Dendritic cell treated with granulocyte-macrophage colony-stimulating factor and Interleukin-4, amounts not matched to agents 40 ng/mL and 50 ng/mL, for 4 days (primary cell): ENCODE measurements around the gene RARG.
"Not testable (repeated sequence)": the region's sequence is repeated elsewhere in the genome, so short reads cannot be mapped to it uniquely, and the experiment has no call there.

Experiments
- H3K27ac Mint-ChIP-seq: one replicate; pipeline ENCODE4 v1.8.0; 2022; ENCODE audit warnings: mild to moderate bottlenecking, mixed read lengths
- H3K27me3 Mint-ChIP-seq: one replicate; pipeline ENCODE4 v1.8.0; 2022; ENCODE audit warnings: mild to moderate bottlenecking, mixed read lengths
- H3K36me3 Mint-ChIP-seq: one replicate; pipeline ENCODE4 v1.8.0; 2022; ENCODE audit warnings: low read depth, mixed read lengths
- H3K4me1 Mint-ChIP-seq: one replicate; pipeline ENCODE4 v1.8.0; 2022; ENCODE audit warnings: low read depth, mixed read lengths
- H3K4me3 Mint-ChIP-seq: one replicate; pipeline ENCODE4 v1.8.0; 2022; ENCODE audit warnings: mild to moderate bottlenecking, moderate library complexity, mixed read lengths
- H3K9me3 Mint-ChIP-seq: one replicate; pipeline ENCODE4 v1.8.0; 2022; ENCODE audit warnings: mixed read lengths
- intact Hi-C: fragments of 100-400 bp; cut with micrococcal nuclease; formaldehyde crosslinking; loops from one replicate; pipeline ENCODE4 v1.15.0; 2022

The RARG gene

GRCh38 chr12:53176750-53177149 lies 55.3 kb downstream of the RARG start:
- H3K36me3 Mint-ChIP-seq = peaks cover 30% of the 10 kb centered on the region
- H3K9me3 Mint-ChIP-seq = no peaks in the 10 kb centered on the region
- no peak overlapping the region for H3K4me3 Mint-ChIP-seq
- no peak overlapping the region for H3K27ac Mint-ChIP-seq
- no peaks in the 10 kb centered on the region for H3K27me3 Mint-ChIP-seq
- H3K4me1 Mint-ChIP-seq = peaks cover 31% of the 10 kb centered on the region
- intact Hi-C loops = no loop called here

GRCh38 chr12:53174881-53175491 lies 57.0 kb downstream of the RARG start:
- Mint-ChIP-seq H3K36me3 (peaks cover 33% of the 10 kb centered on the region), H3K27ac (no peak overlapping the region), H3K27me3 (no peaks in the 10 kb centered on the region), H3K4me3 (no peak overlapping the region), H3K4me1 (peaks cover 27% of the 10 kb centered on the region), H3K9me3 (no peaks in the 10 kb centered on the region)
- intact Hi-C loops = loop anchor here (1.0 kb wide), 1 partner anchor 22 kb away; no protein-coding TSS in a partner anchor

- Mint-ChIP-seq H3K4me1 (peaks cover 16% of the 10 kb centered on the region), H3K27me3 (no peaks in the 10 kb centered on the region), H3K4me3 (no peak overlapping the region), H3K9me3 (no peaks in the 10 kb centered on the region), H3K36me3 (peaks cover 39% of the 10 kb centered on the region), H3K27ac (no peak overlapping the region)
- intact Hi-C loops = no loop called here
Measured at GRCh38 chr12:53173085-53173715, 58.8 kb downstream of the RARG start.

- Mint-ChIP-seq H3K9me3 (no peaks in the 10 kb centered on the region), H3K27ac (no peak overlapping the region), H3K4me1 (peaks cover 16% of the 10 kb centered on the region), H3K36me3 (peaks cover 39% of the 10 kb centered on the region), H3K4me3 (no peak overlapping the region), H3K27me3 (no peaks in the 10 kb centered on the region)
- intact Hi-C loops = no loop called here
Measured at GRCh38 chr12:53172352-53172751, 59.7 kb downstream of the RARG start.

GRCh38 chr12:53171725-53172329 lies 60.2 kb downstream of the RARG start:
- intact Hi-C loops = no loop called here
- Mint-ChIP-seq H3K4me1 (peaks cover 16% of the 10 kb centered on the region), H3K9me3 (no peaks in the 10 kb centered on the region), H3K4me3 (no peak overlapping the region), H3K36me3 (peaks cover 39% of the 10 kb centered on the region), H3K27ac (no peak overlapping the region), H3K27me3 (no peaks in the 10 kb centered on the region)

GRCh38 chr12:53170876-53171724 lies 60.9 kb downstream of the RARG start:
- Mint-ChIP-seq H3K4me3 (no peak overlapping the region), H3K36me3 (peaks cover 39% of the 10 kb centered on the region), H3K27ac (no peak overlapping the region), H3K9me3 (no peaks in the 10 kb centered on the region), H3K4me1 (peaks cover 16% of the 10 kb centered on the region), H3K27me3 (no peaks in the 10 kb centered on the region)
- intact Hi-C loops = no loop called here

- Mint-ChIP-seq H3K4me1 (peaks cover 15% of the 10 kb centered on the region), H3K9me3 (no peaks in the 10 kb centered on the region), H3K27me3 (no peaks in the 10 kb centered on the region), H3K4me3 (no peak overlapping the region), H3K36me3 (peaks cover 39% of the 10 kb centered on the region), H3K27ac (no peak overlapping the region)
- intact Hi-C loops = no loop called here
Measured at GRCh38 chr12:53170215-53170614, 61.8 kb downstream of the RARG start.

- intact Hi-C loops = no loop called here
- H3K4me3 Mint-ChIP-seq = no peak overlapping the region
- peaks cover 39% of the 10 kb centered on the region for H3K36me3 Mint-ChIP-seq
- H3K27ac Mint-ChIP-seq = no peak overlapping the region
- no peaks in the 10 kb centered on the region for H3K9me3 Mint-ChIP-seq
- H3K4me1 Mint-ChIP-seq = peaks cover 9% of the 10 kb centered on the region
- no peaks in the 10 kb centered on the region for H3K27me3 Mint-ChIP-seq
Measured at GRCh38 chr12:53169644-53170043, 62.4 kb downstream of the RARG start.

- intact Hi-C loops = no loop called here
- no peak overlapping the region for H3K4me3 Mint-ChIP-seq
- H3K4me1 Mint-ChIP-seq = peaks cover 6% of the 10 kb centered on the region
- no peaks in the 10 kb centered on the region for H3K27me3 Mint-ChIP-seq
- no peaks in the 10 kb centered on the region for H3K9me3 Mint-ChIP-seq
- H3K36me3 Mint-ChIP-seq = peaks cover 25% of the 10 kb centered on the region
- no peak overlapping the region for H3K27ac Mint-ChIP-seq
Measured at GRCh38 chr12:53166837-53167236, 65.2 kb downstream of the RARG start.

GRCh38 chr12:53163008-53163407 lies 69.0 kb downstream of the RARG start:
- intact Hi-C loops, H3K4me3 Mint-ChIP-seq, H3K4me1 Mint-ChIP-seq, H3K9me3 Mint-ChIP-seq, H3K27ac Mint-ChIP-seq, H3K27me3 Mint-ChIP-seq: not testable (repeated sequence)
- H3K36me3 Mint-ChIP-seq = peaks cover 16% of the 10 kb centered on the region

GRCh38 chr12:53161119-53161911 lies 70.7 kb downstream of the RARG start:
- peaks cover 16% of the 10 kb centered on the region for H3K36me3 Mint-ChIP-seq
- no peak overlapping the region for H3K27ac Mint-ChIP-seq
- intact Hi-C loops = no loop called here
- no peaks in the 10 kb centered on the region for H3K9me3 Mint-ChIP-seq
- H3K4me3 Mint-ChIP-seq = no peak overlapping the region
- peaks cover 1% of the 10 kb centered on the region for H3K27me3 Mint-ChIP-seq
- peaks cover 9% of the 10 kb centered on the region for H3K4me1 Mint-ChIP-seq

- intact Hi-C loops = no loop called here
- Mint-ChIP-seq H3K4me3 (no peak overlapping the region), H3K9me3 (no peaks in the 10 kb centered on the region), H3K4me1 (peaks cover 9% of the 10 kb centered on the region), H3K27me3 (peaks cover 1% of the 10 kb centered on the region), H3K27ac (no peak overlapping the region), H3K36me3 (peaks cover 16% of the 10 kb centered on the region)
Measured at GRCh38 chr12:53160673-53161072, 71.3 kb downstream of the RARG start.
